Gastrocnemius medialis (tissue), 4 donors: Measurements from ENCODE around the gene ECE1. TPM values are rescaled to one million over a fixed set of nuclear protein-coding genes. Genes with fewer than 3 reads are reported as not detected.

Experiments
- ATAC-seq, 2 donors: fragments of 150-250 bp; one replicate each; pipeline ENCODE4 v1.9.1; 2016
- DNase-seq, 2 donors: peaks; one replicate each; pipeline ENCODE4 v3.0.0-alpha.2; 2019
- H3K27ac ChIP-seq, 4 donors: fragments of 200-600 bp; sonication (generic); 1 replicate in 1 of 4; 2 replicates in 3 of 4; pipeline ENCODE4 v1.5.1; 2016 to 2018; ENCODE audit warnings: mild to moderate bottlenecking in 2 of 4, moderate library complexity in 1 of 4
- H3K27me3 ChIP-seq, 3 donors: fragments of 200-600 bp; sonication (generic) in 2 of 3; 1 replicate in 1 of 3; 2 replicates in 2 of 3; pipeline versions ENCODE4 v1.5.1 to v1.6.0; 2016 to 2019; ENCODE audit warnings: mild to moderate bottlenecking in 1 of 3, moderate library complexity in 1 of 3
- H3K36me3 ChIP-seq, 2 donors: fragments of 200-600 bp; sonication (generic) in 1 of 2; one replicate each; pipeline ENCODE4 v1.5.1; 2017 to 2018
- H3K4me1 ChIP-seq, 2 donors: fragments of 200-600 bp; sonication (generic) in 1 of 2; one replicate each; pipeline ENCODE4 v1.5.1; 2016 to 2017; ENCODE audit warnings: mild to moderate bottlenecking in 2 of 2
- H3K4me3 ChIP-seq, 4 donors: fragments of 200-600 bp; sonication (generic) in 3 of 4; 1 replicate in 1 of 4; 2 replicates in 3 of 4; pipeline ENCODE4 v1.5.1; 2016 to 2019; ENCODE audit warnings: mild to moderate bottlenecking in 2 of 4
- H3K9me3 ChIP-seq, 3 donors: fragments of 200-600 bp; sonication (generic) in 2 of 3; 1 replicate in 1 of 3; 2 replicates in 2 of 3; pipeline ENCODE4 v1.5.1; 2016 to 2019
- CTCF ChIP-seq, 5 experiments: fragments of 450-650 bp in 3 of 5; fragments of 200-600 bp in 2 of 5; sonication (generic) in 2 of 5; IDR thresholded peaks in 4 of 5; conservative IDR thresholded peaks in 1 of 5; 1 replicate in 4 of 5; 2 replicates in 1 of 5; pipeline ENCODE4 v1.5.1; 2016 to 2019; ENCODE audit warnings: antibody characterized with exemption in 5 of 5, mild to moderate bottlenecking in 3 of 5, moderate library complexity in 3 of 5
- POLR2A ChIP-seq, 2 donors: fragments of 450-650 bp; IDR thresholded peaks; one replicate each; pipeline ENCODE4 v1.6.1; 2017; ENCODE audit warnings: antibody characterized with exemption in 2 of 2, mild to moderate bottlenecking in 2 of 2, moderate library complexity in 2 of 2
- in situ Hi-C, 4 donors: fragments of 200-750 bp; cut with MboI; loops; one replicate each; pipeline versions ENCODE4 v1.15.0 to v1.8.0; 2017; ENCODE audit warnings: low sequenced_read_pairs in 4 of 4
- intact Hi-C: fragments of 100-400 bp; cut with DNase I; formaldehyde crosslinking; loops from one replicate; pipeline ENCODE4 v1.15.1; 2023; ENCODE audit warnings: low total_unique reads
- total RNA-seq, 4 donors: library from RNA; depleted of rRNA; stranded (reverse); fragments of >200 nt; gene quantifications; one replicate each; pipeline versions ENCODE4 v1.1.0 to v1.2.3, GENCODE V29; 2016

ECE1 gene
- total RNA-seq, 4 donors from 2014 or later, result 17.1 to 39.9 (median 26.7) TPM

DNA sequence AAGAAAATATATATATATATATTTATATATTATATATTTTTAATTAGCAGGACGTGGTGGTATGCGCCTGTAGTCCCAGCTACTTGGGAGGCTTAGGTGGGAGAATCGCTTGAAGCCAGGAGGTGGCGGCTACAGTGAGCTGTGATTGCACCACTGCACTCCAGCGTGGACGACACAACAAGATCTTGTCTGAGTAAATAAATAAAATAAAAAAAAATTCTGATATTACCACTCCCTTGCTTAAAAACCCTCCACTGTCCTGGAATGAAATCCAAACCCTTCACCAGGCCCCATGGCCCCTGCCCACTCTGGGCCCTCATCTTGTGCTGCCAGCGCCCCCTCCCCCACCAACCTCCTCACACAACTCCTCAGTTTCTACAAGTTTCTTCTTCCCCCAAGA, 1.7 kb upstream of the ECE1 start:
- ATAC-seq, result no peak
- TF ChIP-seq POLR2A (IDR thresholded peaks at IDR 0.05), result no peak
- TF ChIP-seq CTCF (IDR thresholded peaks at IDR 0.05 in 4 of 5, conservative IDR thresholded peaks at IDR 0.05 in 1 of 5), result no peak
- intact Hi-C loops, result no loop called here
- DNase-seq, result no peak
- H3K4me3 ChIP-seq, result no peak overlapping the region
- peak overlapping the region in 3 of 4 donors; percentile 50 to 70 (median 61) for H3K27ac ChIP-seq
- no peaks in the 10 kb centered on the region for H3K9me3 ChIP-seq
- no peaks in the 10 kb centered on the region for H3K36me3 ChIP-seq
- peaks cover 5 to 10% (median 8%) of the 10 kb centered on the region in 3 donors for H3K27me3 ChIP-seq
- in situ Hi-C loops, result no loop called here
- peaks cover 15 to 16% of the 10 kb centered on the region in 2 donors for H3K4me1 ChIP-seq

DNA sequence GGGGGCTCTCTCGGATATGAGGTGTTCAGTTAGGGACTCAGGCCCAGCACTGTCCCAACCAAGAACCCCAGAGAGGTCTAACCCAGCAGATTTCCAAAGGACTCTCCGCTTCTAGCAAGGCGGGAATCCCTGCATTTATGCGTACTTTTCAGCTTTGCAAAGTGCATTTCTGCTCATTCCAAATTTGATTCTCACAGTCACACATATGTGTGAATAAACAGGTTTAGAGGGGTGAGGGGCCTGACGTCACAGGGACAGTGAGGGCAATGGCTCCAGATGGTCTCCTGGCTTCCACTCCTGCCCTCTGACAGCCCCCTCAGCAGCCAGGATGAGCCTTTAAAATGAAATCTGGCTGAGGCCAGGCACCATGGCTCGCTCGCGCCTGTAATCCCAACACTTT, 921 bp upstream of the ECE1 start:
- in situ Hi-C loops, result no loop called here
- peak overlapping the region in 3 of 4 donors; percentile 76 to 78 (median 77) for H3K27ac ChIP-seq

DNA sequence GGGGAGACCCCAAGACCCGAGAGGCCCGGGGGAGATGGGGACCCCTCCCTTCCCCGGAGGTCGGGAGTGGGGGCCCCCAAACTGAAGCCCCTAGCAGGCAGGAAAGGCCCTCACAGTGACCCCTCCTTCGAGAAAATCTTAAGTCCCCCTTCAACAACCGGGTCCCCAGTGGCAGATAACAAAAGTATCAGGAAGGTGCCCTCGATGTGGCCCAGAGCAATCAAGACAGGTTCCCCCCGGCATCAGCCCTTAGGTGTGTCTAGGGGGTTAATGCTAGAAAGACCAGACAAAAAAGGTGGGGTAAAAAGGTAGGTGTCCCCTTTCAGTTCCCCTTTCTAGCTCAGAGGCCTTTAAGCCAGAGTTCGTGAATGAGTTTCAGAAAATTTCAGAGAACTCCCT, 282 bp upstream of the ECE1 start:
- Histone ChIP-seq H3K4me1 (peaks cover 15 to 16% of the 10 kb centered on the region in 2 donors), H3K27ac (peak overlapping the region; percentile 55 to 78 (median 76)), H3K36me3 (peaks cover 0 to 4% of the 10 kb centered on the region in 2 donors), H3K9me3 (no peaks in the 10 kb centered on the region), H3K4me3 (peak overlapping the region; percentile 49 to 67 (median 58)), H3K27me3 (peaks cover 5 to 10% (median 8%) of the 10 kb centered on the region in 3 donors)
- no peak for DNase-seq
- in situ Hi-C loops (no loop called here), intact Hi-C loops (no loop called here)
- TF ChIP-seq POLR2A (IDR thresholded peaks at IDR 0.05) (no peak), CTCF (IDR thresholded peaks at IDR 0.05 in 4 of 5, conservative IDR thresholded peaks at IDR 0.05 in 1 of 5) (no peak)
- ATAC-seq, result no peak

More for the DNA sequence above, 921 bp upstream of the ECE1 start:
- Histone ChIP-seq H3K27me3 (peaks cover 5 to 10% (median 8%) of the 10 kb centered on the region in 3 donors), H3K9me3 (no peaks in the 10 kb centered on the region), H3K4me1 (peaks cover 15 to 16% of the 10 kb centered on the region in 2 donors), H3K4me3 (no peak overlapping the region), H3K36me3 (peaks cover 0 to 2% of the 10 kb centered on the region in 2 donors)
- no peak for TF ChIP-seq POLR2A (IDR thresholded peaks at IDR 0.05)
- TF ChIP-seq CTCF (IDR thresholded peaks at IDR 0.05 in 4 of 5, conservative IDR thresholded peaks at IDR 0.05 in 1 of 5), result no peak
- ATAC-seq (no peak), DNase-seq (no peak)
- intact Hi-C loops, result no loop called here

- in situ Hi-C loops, result no loop called here
Measured at GRCh38 chr1:21289127-21289526, 1.1 kb downstream of the ECE1 start.

More at GRCh38 chr1:21289127-21289526, 1.1 kb downstream of the ECE1 start:
- ATAC-seq, result peak in 1 of 2 donors; percentile 14
- H3K9me3 ChIP-seq, result no peaks in the 10 kb centered on the region
- peak overlapping the region; percentile 59 to 78 (median 76) for H3K27ac ChIP-seq
- peaks cover 11 to 12% of the 10 kb centered on the region in 2 donors for H3K4me1 ChIP-seq
- peak overlapping the region; percentile 49 to 67 (median 58) for H3K4me3 ChIP-seq
- no peak for DNase-seq
- peaks cover 0 to 4% of the 10 kb centered on the region in 2 donors for H3K36me3 ChIP-seq
- intact Hi-C loops, result no loop called here
- H3K27me3 ChIP-seq, result peaks cover 5 to 10% (median 8%) of the 10 kb centered on the region in 3 donors
- TF ChIP-seq CTCF (IDR thresholded peaks at IDR 0.05 in 4 of 5, conservative IDR thresholded peaks at IDR 0.05 in 1 of 5) (no peak), POLR2A (IDR thresholded peaks at IDR 0.05) (no peak)
